Astrocyte (in vitro differentiated cells and primary cell): ENCODE data around the gene LIN37. TPM values are rescaled to one million over a fixed set of nuclear protein-coding genes. Genes with fewer than 3 reads are reported as not detected.

Experiments
- DNase-seq: peaks from one replicate; pipeline ENCODE4 v3.0.0-alpha.2; 2010; ENCODE audit warnings: low read depth
- FAIRE-seq: peaks from 2 replicates; lab custom pipeline; 2011; peaks lifted over from hg19 to GRCh38; lab: Jason Lieb, UNC
- H2AFZ ChIP-seq: 2 replicates; pipeline ENCODE4 v1.6.0; 2012; ENCODE audit warnings: low read depth, low read length, inconsistent platforms
- H3K27ac ChIP-seq: 2 replicates; pipeline ENCODE4 v1.5.1; 2011; ENCODE audit warnings: low read depth, low read length, inconsistent platforms
- H3K27me3 ChIP-seq: 2 replicates; pipeline ENCODE4 v1.6.0; 2011; ENCODE audit warnings: low read length, inconsistent platforms; ENCODE audit not compliant: insufficient read depth
- H3K36me3 ChIP-seq: 2 replicates; pipeline ENCODE4 v1.5.1; 2011; ENCODE audit warnings: low read length, inconsistent platforms; ENCODE audit not compliant: insufficient read depth
- H3K4me1 ChIP-seq: 2 replicates; pipeline ENCODE4 v1.5.1; 2011; ENCODE audit warnings: low read length, inconsistent platforms; ENCODE audit not compliant: insufficient read depth
- H3K4me2 ChIP-seq: 2 replicates; pipeline ENCODE4 v1.6.0; 2012; ENCODE audit warnings: low read length, inconsistent platforms
- H3K4me3 ChIP-seq: 2 replicates; pipeline ENCODE4 v1.5.1; 2011; ENCODE audit warnings: low read depth, mild to moderate bottlenecking, low read length, inconsistent platforms; ENCODE audit not compliant: insufficient read depth
- H3K79me2 ChIP-seq: 2 replicates; pipeline ENCODE4 v1.6.0; 2012; ENCODE audit warnings: mild to moderate bottlenecking, low read length, inconsistent platforms; ENCODE audit not compliant: insufficient read depth
- H3K9ac ChIP-seq: 2 replicates; pipeline ENCODE4 v1.6.0; 2012; ENCODE audit warnings: mild to moderate bottlenecking, low read length, inconsistent platforms
- H3K9me3 ChIP-seq: 2 replicates; pipeline ENCODE4 v1.5.1; 2012; ENCODE audit warnings: low read depth, mild to moderate bottlenecking, low read length, inconsistent platforms; ENCODE audit not compliant: insufficient read depth
- H4K20me1 ChIP-seq: 2 replicates; pipeline ENCODE4 v1.6.0; 2012; ENCODE audit warnings: low read length, inconsistent platforms; ENCODE audit not compliant: insufficient read depth
- H3K27ac Mint-ChIP-seq: one replicate; pipeline ENCODE4 v1.8.0; 2021; ENCODE audit warnings: mild to moderate bottlenecking, mixed read lengths; ENCODE audit not compliant: unreplicated experiment
- H3K27me3 Mint-ChIP-seq: one replicate; pipeline ENCODE4 v1.8.0; 2021; ENCODE audit warnings: low read depth, mixed read lengths; ENCODE audit not compliant: unreplicated experiment
- H3K36me3 Mint-ChIP-seq: one replicate; pipeline ENCODE4 v1.8.0; 2021; ENCODE audit warnings: low read depth, mixed read lengths; ENCODE audit not compliant: unreplicated experiment
- H3K4me1 Mint-ChIP-seq: one replicate; pipeline ENCODE4 v1.8.0; 2021; ENCODE audit warnings: low read depth, mixed read lengths; ENCODE audit not compliant: unreplicated experiment
- H3K4me3 Mint-ChIP-seq: one replicate; pipeline ENCODE4 v1.8.0; 2021; ENCODE audit warnings: mild to moderate bottlenecking, moderate library complexity, mixed read lengths; ENCODE audit not compliant: unreplicated experiment
- H3K9me3 Mint-ChIP-seq: one replicate; pipeline ENCODE4 v1.8.0; 2021; ENCODE audit warnings: mild to moderate bottlenecking, mixed read lengths; ENCODE audit not compliant: unreplicated experiment
- CTCF ChIP-seq: IDR thresholded peaks from 2 replicates; pipeline ENCODE4 v1.5.1; 2011; ENCODE audit warnings: low read depth, mild to moderate bottlenecking, inconsistent platforms, low read length, moderate library complexity; ENCODE audit not compliant: insufficient read depth
- EZH2 ChIP-seq: IDR thresholded peaks from 2 replicates; pipeline ENCODE4 v1.6.1; 2012; ENCODE audit warnings: mild to moderate bottlenecking, low read length, inconsistent platforms; ENCODE audit not compliant: insufficient read depth
- total RNA-seq: library from RNA; stranded (reverse); gene quantifications from 2 replicates; pipeline ENCODE4 v1.2.1, GENCODE V29; 2021

LIN37 gene
- total RNA-seq, 1 donor from 2014 or later: 15.6 TPM

- Histone ChIP-seq H4K20me1 (peaks cover 11% of the 10 kb centered on the region), H3K9me3 (no peaks in the 10 kb centered on the region), H3K4me2 (peak overlapping the region; percentile 96), H3K27ac (no peak overlapping the region), H3K4me3 (no peak overlapping the region), H3K36me3 (peaks cover 4% of the 10 kb centered on the region), H3K79me2 (peaks cover 28% of the 10 kb centered on the region), H2AFZ (no peak overlapping the region), H3K27me3 (no peaks in the 10 kb centered on the region), H3K4me1 (peaks cover 35% of the 10 kb centered on the region), H3K9ac (no peak overlapping the region)
- Mint-ChIP-seq H3K27ac (no peak overlapping the region), H3K4me3 (peak overlapping the region; percentile 95), H3K36me3 (peaks cover 11% of the 10 kb centered on the region), H3K9me3 (no peaks in the 10 kb centered on the region), H3K27me3 (peaks cover under 1% of the 10 kb centered on the region), H3K4me1 (peaks cover 16% of the 10 kb centered on the region)
- DNase-seq (no peak), FAIRE-seq (no peak)
- TF ChIP-seq EZH2 (no peak), CTCF (no peak)
Observed at GRCh38 chr19:35759697-35760096, 11.3 kb downstream of the LIN37 start.

- Mint-ChIP-seq H3K4me3 (peak overlapping the region; percentile 62), H3K9me3 (no peaks in the 10 kb centered on the region), H3K27me3 (no peaks in the 10 kb centered on the region), H3K27ac (no peak overlapping the region), H3K36me3 (peaks cover 12% of the 10 kb centered on the region), H3K4me1 (peaks cover 13% of the 10 kb centered on the region)
- FAIRE-seq (no peak), DNase-seq (no peak)
- TF ChIP-seq EZH2: no peak
- no peak for TF ChIP-seq CTCF
- Histone ChIP-seq H3K4me2 (no peak overlapping the region), H3K4me1 (peaks cover 26% of the 10 kb centered on the region), H3K36me3 (peaks cover 5% of the 10 kb centered on the region), H3K27ac (no peak overlapping the region), H4K20me1 (peaks cover 11% of the 10 kb centered on the region), H3K79me2 (peaks cover 28% of the 10 kb centered on the region), H3K9me3 (no peaks in the 10 kb centered on the region), H3K9ac (no peak overlapping the region), H3K4me3 (no peak overlapping the region), H2AFZ (no peak overlapping the region), H3K27me3 (no peaks in the 10 kb centered on the region)
Observed at GRCh38 chr19:35760711-35761349, 12.5 kb downstream of the LIN37 start.
